Measurements from ENCODE around the gene KLHL2. TPM values are rescaled to one million over a fixed set of nuclear protein-coding genes. Genes with fewer than 3 reads are reported as not detected.
A peak's percentile ranks its signal among the peaks of the same experiment; 100 is the strongest.

Gene KLHL2
- total and polyA plus RNA-seq, 2 experiments from 2014 or later, result 7.1 to 14.8 TPM

DNA sequence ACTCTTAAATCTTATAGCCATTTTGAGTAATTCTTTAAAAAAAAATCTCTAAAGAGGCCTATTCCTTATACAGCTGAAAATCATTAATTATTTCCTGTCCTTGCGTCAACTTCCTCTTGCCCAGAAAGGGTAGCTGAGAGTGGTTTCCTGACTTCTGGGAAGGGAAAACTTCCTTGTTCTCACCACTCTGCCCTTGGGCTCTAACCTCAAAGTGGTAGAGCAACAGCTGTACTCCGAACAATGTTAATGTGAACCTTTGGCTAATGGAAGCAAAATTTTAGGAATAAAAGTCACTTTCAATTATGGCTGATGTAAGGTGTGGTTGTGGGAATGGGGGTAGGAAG, 15.3 kb downstream of the KLHL2 start:
- H3K4me2 ChIP-seq, result no peak overlapping the region
- H3K27ac Mint-ChIP-seq, result peak overlapping the region; percentile 90

More for the DNA sequence above, 15.3 kb downstream of the KLHL2 start:
- H3K36me3 Mint-ChIP-seq (ENCODE audit: low read depth), result no peaks in the 10 kb centered on the region
- Histone ChIP-seq H3K79me2 (replicated peaks; ENCODE audit: insufficient read depth) (peaks cover 4% of the 10 kb centered on the region; the same call in 1 of the 2 replicates), H3K4me1 (ENCODE audit: insufficient read depth) (no peaks in the 10 kb centered on the region), H3K9me2 (ENCODE audit: insufficient read depth) (no peaks in the 10 kb centered on the region), H3K4me3 (no peak overlapping the region), H3K36me3 (ENCODE audit: insufficient read depth) (no peaks in the 10 kb centered on the region), H3K27me3 (ENCODE audit: insufficient read depth) (no peaks in the 10 kb centered on the region), H3K27ac (ENCODE audit: low read depth) (no peak overlapping the region), H4K20me1 (replicated peaks; ENCODE audit: insufficient read depth) (no peaks in the 10 kb centered on the region), H3F3A (replicated peaks; ENCODE audit: low read depth) (no peaks in the 10 kb centered on the region), H2AFZ (no peak overlapping the region)
- H3K4me3 Mint-ChIP-seq, result no peak overlapping the region
- peaks cover 5% of the 10 kb centered on the region for H3K27me3 Mint-ChIP-seq (ENCODE audit: insufficient read depth, low read depth, poor library complexity)
- H3K9me3 Mint-ChIP-seq, result no peaks in the 10 kb centered on the region
- DNase-seq (ENCODE audit: low spot score) (no peak), ATAC-seq (no peak)
- peaks cover 15% of the 10 kb centered on the region; the same call in 2 of the 3 replicates for H3K4me1 Mint-ChIP-seq
- TF ChIP-seq STAT1 (IDR thresholded peaks at IDR 0.05; ENCODE audit: unreplicated experiment) (no peak), ZNF331 (CRISPR knock-in tag; IDR thresholded peaks at IDR 0.05; ENCODE audit: low read depth) (no peak), ZNF114 (CRISPR knock-in tag; IDR thresholded peaks at IDR 0.05) (no peak), NANOG (IDR thresholded peaks at IDR 0.05; ENCODE audit: borderline replicate concordance) (no peak)
- TF ChIP-seq, protein P1, sequence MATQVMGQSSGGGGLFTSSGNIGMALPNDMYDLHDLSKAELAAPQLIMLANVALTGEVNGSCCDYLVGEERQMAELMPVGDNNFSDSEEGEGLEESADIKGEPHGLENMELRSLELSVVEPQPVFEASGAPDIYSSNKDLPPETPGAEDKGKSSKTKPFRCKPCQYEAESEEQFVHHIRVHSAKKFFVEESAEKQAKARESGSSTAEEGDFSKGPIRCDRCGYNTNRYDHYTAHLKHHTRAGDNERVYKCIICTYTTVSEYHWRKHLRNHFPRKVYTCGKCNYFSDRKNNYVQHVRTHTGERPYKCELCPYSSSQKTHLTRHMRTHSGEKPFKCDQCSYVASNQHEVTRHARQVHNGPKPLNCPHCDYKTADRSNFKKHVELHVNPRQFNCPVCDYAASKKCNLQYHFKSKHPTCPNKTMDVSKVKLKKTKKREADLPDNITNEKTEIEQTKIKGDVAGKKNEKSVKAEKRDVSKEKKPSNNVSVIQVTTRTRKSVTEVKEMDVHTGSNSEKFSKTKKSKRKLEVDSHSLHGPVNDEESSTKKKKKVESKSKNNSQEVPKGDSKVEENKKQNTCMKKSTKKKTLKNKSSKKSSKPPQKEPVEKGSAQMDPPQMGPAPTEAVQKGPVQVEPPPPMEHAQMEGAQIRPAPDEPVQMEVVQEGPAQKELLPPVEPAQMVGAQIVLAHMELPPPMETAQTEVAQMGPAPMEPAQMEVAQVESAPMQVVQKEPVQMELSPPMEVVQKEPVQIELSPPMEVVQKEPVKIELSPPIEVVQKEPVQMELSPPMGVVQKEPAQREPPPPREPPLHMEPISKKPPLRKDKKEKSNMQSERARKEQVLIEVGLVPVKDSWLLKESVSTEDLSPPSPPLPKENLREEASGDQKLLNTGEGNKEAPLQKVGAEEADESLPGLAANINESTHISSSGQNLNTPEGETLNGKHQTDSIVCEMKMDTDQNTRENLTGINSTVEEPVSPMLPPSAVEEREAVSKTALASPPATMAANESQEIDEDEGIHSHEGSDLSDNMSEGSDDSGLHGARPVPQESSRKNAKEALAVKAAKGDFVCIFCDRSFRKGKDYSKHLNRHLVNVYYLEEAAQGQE (IDR thresholded peaks at IDR 0.05; ENCODE audit: unreplicated experiment), result no peak
- TF ChIP-seq, protein P2, sequence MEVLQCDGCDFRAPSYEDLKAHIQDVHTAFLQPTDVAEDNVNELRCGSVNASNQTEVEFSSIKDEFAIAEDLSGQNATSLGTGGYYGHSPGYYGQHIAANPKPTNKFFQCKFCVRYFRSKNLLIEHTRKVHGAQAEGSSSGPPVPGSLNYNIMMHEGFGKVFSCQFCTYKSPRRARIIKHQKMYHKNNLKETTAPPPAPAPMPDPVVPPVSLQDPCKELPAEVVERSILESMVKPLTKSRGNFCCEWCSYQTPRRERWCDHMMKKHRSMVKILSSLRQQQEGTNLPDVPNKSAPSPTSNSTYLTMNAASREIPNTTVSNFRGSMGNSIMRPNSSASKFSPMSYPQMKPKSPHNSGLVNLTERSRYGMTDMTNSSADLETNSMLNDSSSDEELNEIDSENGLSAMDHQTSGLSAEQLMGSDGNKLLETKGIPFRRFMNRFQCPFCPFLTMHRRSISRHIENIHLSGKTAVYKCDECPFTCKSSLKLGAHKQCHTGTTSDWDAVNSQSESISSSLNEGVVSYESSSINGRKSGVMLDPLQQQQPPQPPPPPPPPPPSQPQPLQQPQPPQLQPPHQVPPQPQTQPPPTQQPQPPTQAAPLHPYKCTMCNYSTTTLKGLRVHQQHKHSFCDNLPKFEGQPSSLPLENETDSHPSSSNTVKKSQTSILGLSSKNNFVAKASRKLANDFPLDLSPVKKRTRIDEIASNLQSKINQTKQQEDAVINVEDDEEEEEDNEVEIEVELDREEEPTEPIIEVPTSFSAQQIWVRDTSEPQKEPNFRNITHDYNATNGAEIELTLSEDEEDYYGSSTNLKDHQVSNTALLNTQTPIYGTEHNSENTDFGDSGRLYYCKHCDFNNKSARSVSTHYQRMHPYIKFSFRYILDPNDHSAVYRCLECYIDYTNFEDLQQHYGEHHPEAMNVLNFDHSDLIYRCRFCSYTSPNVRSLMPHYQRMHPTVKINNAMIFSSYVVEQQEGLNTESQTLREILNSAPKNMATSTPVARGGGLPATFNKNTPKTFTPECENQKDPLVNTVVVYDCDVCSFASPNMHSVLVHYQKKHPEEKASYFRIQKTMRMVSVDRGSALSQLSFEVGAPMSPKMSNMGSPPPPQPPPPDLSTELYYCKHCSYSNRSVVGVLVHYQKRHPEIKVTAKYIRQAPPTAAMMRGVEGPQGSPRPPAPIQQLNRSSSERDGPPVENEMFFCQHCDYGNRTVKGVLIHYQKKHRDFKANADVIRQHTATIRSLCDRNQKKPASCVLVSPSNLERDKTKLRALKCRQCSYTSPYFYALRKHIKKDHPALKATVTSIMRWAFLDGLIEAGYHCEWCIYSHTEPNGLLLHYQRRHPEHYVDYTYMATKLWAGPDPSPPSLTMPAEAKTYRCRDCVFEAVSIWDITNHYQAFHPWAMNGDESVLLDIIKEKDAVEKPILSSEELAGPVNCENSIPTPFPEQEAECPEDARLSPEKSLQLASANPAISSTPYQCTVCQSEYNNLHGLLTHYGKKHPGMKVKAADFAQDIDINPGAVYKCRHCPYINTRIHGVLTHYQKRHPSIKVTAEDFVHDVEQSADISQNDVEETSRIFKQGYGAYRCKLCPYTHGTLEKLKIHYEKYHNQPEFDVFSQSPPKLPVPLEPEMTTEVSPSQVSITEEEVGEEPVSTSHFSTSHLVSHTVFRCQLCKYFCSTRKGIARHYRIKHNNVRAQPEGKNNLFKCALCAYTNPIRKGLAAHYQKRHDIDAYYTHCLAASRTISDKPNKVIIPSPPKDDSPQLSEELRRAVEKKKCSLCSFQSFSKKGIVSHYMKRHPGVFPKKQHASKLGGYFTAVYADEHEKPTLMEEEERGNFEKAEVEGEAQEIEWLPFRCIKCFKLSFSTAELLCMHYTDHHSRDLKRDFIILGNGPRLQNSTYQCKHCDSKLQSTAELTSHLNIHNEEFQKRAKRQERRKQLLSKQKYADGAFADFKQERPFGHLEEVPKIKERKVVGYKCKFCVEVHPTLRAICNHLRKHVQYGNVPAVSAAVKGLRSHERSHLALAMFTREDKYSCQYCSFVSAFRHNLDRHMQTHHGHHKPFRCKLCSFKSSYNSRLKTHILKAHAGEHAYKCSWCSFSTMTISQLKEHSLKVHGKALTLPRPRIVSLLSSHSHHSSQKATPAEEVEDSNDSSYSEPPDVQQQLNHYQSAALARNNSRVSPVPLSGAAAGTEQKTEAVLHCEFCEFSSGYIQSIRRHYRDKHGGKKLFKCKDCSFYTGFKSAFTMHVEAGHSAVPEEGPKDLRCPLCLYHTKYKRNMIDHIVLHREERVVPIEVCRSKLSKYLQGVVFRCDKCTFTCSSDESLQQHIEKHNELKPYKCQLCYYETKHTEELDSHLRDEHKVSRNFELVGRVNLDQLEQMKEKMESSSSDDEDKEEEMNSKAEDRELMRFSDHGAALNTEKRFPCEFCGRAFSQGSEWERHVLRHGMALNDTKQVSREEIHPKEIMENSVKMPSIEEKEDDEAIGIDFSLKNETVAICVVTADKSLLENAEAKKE (CRISPR knock-in tag; IDR thresholded peaks at IDR 0.05), result no peak
- TF ChIP-seq, protein P3, sequence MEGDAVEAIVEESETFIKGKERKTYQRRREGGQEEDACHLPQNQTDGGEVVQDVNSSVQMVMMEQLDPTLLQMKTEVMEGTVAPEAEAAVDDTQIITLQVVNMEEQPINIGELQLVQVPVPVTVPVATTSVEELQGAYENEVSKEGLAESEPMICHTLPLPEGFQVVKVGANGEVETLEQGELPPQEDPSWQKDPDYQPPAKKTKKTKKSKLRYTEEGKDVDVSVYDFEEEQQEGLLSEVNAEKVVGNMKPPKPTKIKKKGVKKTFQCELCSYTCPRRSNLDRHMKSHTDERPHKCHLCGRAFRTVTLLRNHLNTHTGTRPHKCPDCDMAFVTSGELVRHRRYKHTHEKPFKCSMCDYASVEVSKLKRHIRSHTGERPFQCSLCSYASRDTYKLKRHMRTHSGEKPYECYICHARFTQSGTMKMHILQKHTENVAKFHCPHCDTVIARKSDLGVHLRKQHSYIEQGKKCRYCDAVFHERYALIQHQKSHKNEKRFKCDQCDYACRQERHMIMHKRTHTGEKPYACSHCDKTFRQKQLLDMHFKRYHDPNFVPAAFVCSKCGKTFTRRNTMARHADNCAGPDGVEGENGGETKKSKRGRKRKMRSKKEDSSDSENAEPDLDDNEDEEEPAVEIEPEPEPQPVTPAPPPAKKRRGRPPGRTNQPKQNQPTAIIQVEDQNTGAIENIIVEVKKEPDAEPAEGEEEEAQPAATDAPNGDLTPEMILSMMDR (conservative IDR thresholded peaks at IDR 0.05; ENCODE audit: low read depth in 2 of 2), result no peak
- TF ChIP-seq, protein P4, sequence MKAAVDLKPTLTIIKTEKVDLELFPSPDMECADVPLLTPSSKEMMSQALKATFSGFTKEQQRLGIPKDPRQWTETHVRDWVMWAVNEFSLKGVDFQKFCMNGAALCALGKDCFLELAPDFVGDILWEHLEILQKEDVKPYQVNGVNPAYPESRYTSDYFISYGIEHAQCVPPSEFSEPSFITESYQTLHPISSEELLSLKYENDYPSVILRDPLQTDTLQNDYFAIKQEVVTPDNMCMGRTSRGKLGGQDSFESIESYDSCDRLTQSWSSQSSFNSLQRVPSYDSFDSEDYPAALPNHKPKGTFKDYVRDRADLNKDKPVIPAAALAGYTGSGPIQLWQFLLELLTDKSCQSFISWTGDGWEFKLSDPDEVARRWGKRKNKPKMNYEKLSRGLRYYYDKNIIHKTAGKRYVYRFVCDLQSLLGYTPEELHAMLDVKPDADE (IDR thresholded peaks at IDR 0.05), result no peak

All from GM23338 (cell line).